GDM1 (cell line): ENCODE results near the gene RNF180.
"Not testable (repeated sequence)": the region's sequence is repeated elsewhere in the genome, so short reads cannot be mapped to it uniquely, and the experiment has no call there.

Experiments
- DNase-seq: peaks from one replicate; lab custom pipeline; 2025; lab: John Stamatoyannopoulos, UW

The RNF180 gene

DNA sequence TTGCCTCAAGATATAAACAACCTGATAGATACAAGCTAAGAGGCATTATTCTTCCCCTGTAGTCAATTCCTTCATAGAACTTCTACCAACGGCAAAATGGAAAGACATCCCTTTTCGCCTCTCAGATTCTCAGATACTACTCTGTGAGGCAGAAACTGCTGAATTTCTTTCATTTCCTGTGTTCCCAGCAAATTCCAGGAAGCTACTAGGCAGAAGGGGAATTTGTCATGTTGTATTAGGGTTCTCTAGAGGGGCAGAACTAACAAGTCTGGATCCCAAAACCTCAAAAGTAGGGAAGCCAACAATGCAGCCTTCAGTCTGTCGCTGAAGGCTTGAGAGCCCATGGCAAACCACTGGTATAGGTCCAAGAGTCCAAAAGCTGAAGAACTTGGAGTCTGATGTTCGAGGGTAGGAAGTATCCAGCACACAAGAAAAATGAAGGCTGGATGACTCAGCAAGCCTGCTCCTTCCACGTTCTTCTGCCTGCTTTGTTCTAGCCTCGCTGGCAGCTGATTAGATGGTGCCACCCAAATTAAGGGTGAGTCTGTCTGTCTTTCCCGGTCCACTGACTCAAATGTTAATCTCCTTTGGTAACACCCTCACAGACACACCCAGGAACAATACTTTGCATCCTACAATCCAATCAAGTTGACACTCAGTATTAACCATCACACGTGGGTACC lies 15.2 kb downstream of the RNF180 start:
- DNase-seq, result no peak

DNA sequence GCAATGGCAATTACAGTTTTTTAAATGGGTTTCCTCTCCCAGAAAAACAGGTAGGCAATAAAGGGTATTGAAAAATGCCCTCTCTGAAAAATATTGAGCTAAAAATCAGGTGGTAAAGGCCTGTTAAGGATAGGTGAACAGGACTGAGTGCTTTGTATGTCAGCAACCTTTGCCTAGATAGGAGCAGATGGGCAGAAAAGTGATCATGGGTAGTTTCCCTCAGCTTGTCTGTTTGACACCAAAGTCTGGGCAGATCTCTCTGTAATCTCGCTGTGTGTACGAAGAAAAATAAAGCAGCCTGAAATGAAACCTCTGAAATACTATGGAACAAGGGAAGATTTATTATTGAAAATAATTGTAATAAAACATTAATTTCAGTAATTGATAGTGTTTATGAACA lies 15.8 kb downstream of the RNF180 start:
- no peak for DNase-seq

DNA sequence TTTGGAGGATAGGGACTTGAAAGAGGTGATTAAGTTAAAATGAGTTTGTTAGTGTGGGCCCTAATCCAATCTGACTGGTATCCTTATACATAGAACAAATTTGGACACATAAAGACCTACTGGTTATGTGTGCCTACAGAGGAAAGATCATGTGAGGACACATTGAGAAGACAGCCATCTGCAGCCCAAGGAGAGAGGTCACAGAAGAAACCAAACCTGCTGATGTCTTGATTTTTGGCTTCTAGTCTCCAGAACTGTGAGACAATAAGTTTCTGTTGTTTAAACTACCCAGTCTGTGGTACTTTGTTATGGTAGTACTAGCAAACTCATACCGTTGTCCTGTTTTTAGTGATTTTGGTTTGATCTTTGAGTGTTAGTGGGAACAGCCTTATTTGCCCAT lies 18.3 kb downstream of the RNF180 start:
- DNase-seq, result no peak

DNA sequence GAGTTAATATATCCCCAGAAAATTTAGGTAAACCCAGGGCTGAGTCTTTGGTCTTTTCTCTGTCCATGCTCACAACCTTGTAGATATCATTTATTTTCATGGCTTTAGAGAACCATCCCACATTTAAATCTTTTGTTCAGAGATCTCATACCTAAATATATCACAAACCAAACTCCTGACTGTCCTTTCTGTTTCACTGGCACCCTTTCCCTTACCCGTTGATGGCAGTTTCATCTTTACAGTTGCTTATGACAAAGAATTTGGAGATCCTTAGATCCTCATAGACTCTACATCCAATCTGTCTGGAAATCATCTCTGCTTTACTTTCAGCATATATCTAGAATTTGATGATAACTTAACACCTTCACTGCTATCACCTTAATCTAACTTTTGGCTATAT lies 19.2 kb downstream of the RNF180 start:
- DNase-seq, result no peak

DNA sequence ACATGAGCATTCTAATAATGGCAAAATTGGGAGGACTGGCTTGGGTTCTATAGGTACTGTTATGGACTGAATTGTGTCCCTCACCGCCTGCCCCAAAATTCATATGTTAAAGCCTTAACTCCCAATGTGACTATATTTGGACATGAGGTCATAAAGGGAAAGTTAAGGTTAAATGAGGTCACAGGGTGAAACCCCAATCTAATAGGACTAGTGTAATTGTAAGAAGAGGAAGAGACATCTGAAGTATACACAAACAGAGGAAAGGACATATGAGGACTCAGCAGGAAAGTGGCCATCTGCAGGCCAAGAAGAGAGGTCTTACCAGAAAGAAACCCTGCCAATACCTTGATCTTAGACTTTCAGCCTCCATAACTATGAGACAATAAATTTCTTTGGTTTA lies 23.1 kb downstream of the RNF180 start:
- no peak for DNase-seq

DNA sequence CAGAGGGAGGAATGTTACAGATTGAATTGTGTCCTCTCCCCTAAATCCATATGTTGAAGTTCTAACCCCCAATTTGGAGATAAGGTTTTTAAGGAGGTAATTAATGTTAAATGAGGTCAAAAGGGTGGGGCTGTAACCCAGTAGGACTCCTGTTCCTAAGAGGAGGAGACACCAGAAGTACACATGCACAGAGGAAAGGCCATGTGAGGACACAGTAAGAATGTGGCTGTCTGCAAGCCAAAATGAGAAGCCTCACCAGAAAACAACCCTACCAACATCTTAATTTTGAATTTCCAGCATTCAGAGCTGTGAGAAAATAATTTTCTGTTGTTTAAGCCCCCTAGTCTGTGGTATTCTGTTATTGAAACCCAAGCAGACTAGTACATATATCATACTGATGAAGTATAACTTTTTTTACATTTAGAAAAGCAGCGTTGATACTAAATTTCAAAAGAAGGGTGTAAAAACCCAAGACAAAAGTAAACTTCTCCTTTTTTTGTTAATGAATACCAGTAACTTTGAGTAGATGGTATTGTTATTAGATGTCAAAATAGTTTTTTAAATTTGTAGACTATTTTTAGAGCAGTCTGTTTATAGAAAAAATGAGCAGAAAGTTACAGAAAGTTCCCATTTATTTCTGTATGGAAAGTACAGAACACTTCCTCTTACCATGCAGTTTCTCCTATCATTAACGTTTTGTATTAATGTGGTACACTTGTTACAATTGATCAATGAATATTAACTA lies 25.1 kb downstream of the RNF180 start:
- DNase-seq, result no peak

DNA sequence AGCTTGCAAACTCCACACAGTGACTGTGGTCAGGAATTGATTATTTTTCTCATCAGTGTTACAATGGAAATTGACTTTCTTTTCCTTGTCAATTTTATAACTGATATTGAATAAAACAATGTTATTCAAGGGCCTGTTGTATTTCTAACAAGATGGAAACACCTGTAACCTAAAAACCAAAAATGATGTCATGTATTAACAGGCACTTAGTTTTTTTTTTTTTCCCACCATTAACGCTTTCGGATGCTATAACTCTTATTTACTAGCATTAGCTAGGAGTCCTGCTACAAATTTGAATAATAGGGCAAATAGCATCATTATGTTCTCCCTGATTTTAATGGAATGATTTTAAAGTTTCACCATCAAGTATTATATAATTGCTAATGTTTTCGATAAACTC lies 30.3 kb downstream of the RNF180 start:
- DNase-seq, result no peak

DNA sequence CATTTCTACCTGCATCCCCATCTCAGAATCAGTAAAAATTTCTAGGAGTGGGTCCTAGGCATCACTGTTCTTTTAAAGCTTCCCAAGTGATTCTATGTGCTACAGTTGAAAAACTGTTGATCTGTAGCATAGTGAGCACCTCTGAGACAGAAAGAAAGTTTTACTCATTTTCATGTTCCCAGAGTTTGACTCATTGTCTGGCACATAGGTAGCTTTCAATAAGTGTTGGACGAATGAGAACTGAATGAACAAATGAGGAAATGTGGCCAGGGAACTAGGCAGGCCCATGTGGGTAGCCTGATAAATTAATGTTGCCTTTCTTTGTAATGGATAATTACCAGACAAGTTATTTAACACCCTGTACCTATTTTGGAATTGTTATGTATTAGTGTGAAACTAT lies 33.8 kb downstream of the RNF180 start:
- DNase-seq, result no peak

DNA sequence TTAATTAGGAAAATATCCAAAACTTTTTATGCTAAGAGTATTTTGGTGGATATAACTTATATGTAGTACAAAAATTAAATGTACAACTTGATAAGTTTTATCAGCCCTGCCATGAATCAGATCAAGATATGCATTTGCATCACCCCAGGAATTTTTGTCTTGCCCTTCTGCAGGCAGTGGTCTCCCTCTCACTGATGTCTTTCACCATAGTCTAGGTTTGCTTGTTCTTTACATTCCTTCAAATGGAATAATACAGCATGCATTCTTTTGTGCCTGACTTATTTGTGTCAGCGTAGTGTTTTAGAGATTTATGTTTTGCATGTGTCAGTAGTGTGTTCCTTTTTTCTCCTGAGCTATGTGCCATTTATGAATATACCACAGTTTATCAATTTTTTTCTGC lies 36.4 kb downstream of the RNF180 start:
- no peak for DNase-seq

DNA sequence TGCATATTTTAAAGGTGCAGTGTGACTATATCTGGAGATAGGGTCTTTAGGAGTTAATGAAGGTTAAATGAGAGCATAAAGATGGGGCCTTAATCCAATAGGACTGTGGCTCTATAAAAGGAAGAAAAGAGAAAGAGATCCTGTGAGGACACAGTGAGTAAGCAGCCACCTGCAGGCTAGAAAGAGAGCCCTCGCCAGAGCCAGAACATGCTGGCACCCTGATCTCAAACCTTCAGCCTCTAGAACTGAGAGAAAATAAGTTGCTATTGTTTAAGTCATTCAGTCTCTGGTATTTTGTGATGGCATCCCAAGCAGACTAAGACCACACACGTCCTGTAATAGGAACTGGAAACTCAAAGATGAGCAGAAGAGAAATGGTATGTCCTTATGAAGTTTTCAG lies 41.0 kb downstream of the RNF180 start:
- no peak for DNase-seq

DNA sequence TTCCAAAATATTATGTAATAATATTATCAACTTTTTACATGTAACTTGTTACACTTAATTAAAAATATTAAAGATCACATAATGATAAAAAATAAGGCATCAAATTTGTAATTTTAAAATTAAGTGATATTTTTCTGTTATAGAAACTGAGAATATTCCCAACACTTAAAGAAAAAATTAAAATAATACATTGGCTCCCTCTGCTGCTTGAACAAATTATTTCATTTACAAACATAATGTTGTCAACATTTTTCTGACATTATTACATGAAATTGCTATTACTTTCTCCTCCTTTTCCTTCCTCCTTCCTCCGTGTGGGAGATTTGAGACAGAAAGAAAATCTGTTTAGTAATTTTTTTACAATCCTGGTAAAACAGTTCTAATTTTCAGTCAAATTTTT lies 42.3 kb downstream of the RNF180 start:
- no peak for DNase-seq

DNA sequence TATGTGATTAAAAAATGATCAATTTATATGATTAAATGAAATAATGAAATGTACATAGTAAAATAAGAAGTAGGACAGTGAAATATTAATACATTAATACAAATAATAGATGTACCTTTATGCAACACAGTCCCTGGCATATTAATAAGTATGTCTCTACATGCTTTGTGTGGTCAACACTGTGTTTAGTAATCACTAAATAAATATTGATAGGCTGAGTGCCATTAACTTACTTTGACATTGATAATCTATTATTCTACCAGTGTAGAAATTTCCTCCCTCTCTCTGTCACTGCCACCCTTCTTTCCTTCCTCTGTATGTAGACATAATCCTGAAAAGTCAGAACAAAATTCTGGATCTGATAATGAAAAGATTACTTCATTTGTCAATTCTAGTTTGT lies 43.7 kb downstream of the RNF180 start:
- no peak for DNase-seq

DNA sequence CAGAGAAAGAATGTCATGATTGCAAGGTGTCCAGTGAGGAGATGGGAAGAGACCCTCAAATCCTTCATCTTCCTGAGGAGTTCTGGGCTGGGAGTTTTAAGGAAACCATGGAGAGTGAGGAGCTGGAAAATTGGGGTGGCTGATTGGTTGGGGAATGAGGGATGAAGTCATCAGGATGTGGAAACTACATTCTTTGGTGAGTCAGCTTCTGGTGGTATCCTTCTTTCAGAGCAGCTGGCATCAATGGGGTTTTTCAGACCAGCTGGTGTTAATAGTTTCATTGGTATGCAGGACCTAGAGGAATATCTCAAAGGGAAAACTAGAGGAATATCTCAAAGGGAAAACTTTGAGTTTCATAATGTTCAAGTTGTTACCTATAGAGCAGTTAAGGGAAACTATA lies 45.2 kb downstream of the RNF180 start:
- DNase-seq, result no peak

DNA sequence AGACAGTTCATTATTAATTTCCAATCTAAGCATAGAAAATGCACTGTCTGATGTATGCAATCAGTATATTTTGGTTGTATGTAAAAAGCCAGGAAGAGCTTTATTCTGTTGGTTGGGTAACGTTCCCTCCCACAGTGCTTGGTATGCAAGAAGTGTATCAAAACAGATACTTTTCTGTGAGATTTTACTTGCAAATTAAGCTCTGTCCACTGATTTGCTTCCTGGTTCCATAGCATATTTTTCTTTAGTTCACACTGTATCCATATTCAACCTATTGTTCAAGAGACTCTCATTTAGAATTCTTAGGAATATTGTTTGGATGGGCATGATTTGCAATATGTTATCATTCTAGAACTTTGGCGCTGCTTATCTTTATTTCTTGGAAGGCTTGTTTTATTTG lies 47.4 kb downstream of the RNF180 start:
- no peak for DNase-seq

DNA sequence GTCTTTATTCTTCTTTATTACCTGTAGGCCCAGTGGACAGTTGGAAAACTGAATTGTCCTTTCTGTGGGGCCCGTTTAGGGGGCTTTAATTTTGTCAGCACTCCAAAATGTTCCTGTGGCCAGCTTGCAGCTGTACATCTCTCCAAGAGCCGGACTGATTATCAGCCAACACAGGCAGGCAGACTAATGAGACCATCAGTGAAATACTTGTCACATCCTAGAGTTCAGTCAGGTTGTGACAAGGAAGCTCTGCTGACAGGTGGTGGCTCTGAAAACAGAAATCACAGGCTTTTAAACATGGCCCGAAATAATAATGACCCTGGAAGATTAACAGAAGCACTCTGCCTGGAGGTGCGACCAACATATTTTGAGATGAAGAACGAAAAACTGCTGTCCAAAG lies 47.9 kb downstream of the RNF180 start:
- no peak for DNase-seq

DNA sequence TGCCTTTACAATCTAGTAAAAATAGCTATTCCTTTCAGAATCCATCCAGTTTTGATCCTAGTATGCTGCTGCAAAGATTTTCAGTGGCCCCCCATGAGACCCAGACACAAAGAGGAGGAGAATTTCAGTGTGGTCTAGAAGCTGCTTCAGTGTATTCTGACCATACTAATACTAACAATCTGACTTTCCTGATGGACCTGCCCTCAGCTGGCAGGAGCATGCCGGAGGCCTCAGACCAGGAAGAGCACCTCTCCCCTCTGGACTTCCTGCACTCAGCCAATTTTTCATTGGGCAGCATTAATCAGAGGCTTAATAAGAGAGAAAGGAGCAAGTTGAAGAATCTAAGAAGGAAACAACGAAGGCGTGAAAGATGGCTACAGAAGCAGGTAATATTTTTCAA lies 48.5 kb downstream of the RNF180 start:
- no peak for DNase-seq

DNA sequence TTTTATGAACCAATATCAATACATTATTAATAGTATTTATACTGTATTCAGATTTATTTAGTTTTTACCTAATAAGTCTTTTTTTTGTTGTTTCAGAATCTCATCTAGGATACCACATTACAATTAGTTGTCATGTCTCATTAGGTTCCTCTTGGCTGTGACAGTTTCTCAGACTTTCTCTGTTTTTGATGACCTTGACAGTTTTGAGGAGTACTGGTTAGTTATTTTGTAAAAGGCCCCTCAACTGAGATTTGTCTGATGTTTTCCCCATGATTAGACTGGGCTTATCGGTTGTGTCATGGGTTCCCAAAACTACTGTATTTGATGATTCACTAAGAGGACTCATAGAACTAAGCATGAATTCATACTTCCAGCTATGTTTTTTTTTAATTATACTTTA lies 56.3 kb downstream of the RNF180 start:
- no peak for DNase-seq

DNA sequence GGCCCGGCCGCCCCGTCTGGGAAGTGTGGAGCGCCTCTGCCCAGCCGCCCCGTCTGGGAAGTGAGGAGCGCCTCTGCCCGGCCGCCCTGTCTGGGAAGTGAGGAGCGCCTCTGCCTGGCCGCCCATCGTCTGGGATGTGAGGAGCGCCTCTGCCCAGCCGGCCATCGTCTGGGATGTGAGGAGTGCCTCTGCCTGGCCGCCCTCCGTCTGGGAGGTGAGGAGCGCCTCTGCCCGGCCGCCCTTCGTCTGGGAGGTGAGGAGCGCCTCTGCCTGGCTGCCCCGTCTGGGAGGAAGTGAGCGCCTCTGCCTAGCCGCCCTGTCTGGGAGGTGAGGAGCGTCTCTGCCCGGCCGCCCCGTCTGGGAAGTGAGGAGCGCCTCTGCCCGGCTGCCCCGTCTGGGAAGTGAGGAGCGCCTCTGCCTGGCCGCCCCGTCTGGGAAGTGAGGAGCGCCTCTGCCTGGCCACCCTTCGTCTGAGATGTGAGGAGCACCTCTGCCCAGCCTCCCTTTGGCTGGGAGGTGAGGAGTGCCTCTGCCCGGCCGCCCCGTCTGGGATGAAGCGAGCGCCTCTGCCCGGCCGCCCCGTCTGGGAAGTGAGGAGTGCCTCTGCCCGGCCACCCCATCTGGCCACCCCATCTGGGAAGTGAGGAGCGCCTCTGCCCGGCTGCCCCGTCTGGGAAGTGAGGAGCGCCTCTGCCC lies 59.8 kb downstream of the RNF180 start:
- DNase-seq, result not testable (repeated sequence)

DNA sequence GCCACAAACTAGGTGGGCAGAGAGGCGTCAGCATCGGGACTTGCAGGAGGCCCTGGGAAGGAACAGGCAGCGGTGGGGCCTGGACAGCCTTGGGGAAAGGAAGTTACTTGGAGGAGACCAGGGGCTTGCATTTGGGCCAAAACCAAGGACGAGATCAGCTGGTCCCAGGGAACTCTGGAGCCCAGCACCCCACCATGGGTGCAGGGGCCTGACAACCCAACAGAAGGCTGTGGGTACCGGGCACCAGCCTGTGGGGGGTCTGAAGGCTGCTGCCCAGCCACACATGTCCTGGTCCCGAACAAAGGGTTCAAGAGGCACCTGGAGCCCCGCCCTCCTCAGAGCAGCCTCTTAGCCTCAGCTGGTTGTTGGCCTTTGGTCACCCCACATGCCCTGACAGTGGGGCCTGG lies 61.5 kb downstream of the RNF180 start:
- DNase-seq, result not testable (repeated sequence)

DNA sequence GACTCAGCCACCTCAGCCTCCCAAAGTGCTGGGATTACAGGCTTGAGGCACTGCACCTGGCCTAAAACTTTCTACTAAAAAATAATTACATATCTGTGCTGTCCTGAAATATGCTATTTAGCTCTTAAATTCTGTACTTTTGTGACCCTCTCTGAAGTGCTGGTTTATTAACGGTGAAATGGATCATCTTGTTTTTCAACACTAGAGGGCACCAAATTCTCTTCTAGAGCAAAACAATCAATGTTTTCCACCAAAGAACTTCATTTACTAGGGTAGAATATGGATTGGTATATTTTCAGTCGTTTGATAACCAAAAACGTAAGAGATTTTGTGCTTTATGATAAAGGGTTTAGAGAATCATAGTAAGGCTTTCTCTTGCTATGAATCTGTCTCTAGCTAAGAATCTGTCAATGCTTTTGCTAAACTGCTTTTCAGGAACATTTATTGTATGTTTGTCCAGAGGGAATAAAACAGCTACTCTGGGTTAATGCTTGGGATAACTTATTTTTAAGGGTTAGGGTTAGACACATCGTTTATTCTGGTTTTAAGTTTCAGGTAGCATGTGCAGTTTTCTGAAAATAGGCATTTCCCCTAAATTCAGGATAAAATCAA lies 63.6 kb downstream of the RNF180 start:
- DNase-seq, result no peak

DNA sequence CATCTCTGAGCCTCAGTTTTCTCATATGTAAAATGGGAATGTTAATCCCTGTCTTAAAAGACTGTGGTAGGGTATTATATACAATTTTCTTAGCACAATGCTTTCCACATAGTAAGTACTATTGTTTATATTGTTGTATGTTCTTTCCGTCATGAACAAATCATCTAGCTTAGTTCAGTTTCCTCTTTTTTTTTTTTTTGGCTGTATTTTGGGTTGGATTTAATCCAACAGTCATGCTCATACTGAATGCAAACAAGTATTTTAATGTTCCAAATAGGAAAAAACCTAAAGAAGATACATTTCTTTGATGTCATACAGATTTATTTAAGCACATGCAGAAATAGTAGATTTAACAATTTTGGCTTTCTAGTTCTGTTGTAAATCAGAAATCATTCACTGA lies 95.1 kb downstream of the RNF180 start:
- DNase-seq, result no peak

DNA sequence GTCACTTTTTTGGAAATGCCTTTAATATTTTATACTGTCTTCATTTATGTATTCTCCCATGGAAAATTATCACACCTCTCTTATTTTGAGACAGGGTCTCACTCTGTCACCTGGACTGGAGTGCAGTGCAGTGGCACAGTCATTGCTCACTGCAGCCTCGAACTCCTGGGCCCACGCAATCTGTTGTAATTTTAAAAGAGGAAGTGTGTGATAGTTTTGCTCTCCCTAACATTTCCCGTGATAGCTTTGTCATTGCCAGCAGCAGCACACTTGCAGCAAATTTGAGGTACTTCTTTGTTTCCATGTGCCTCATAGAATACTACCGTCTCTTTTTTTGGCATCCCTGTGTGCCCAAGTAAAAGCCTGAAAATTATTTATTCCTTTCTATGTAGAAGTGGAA lies 103.5 kb downstream of the RNF180 start:
- no peak for DNase-seq

DNA sequence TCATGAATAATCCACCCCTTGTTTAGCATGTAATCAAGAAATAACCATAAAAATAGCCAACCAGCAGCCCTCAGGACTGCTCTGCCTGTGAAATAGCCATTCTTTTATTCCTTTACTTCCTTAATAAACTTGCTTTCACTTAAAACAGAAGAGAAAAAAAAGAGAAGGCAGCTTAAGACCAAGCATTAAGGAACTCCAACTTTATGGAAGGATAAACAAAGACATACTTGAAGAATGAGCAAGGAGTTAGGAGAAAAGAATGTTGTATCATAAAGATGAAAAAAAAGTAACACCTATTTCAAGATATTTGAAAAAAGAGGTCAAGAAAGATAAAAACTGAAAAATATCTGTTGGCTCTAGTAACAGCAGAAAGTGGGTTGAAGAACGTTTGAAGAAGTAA lies 107.6 kb downstream of the RNF180 start:
- DNase-seq, result no peak
